Omental fat pad (tissue), 4 donors: ENCODE measurements around the gene MTCL1. TPM values are rescaled to one million over a fixed set of nuclear protein-coding genes. Genes with fewer than 3 reads are reported as not detected.

Experiments
- ATAC-seq: fragments of 150-250 bp; one replicate; pipeline ENCODE4 v1.9.1; 2016; ENCODE audit warnings: mild to moderate bottlenecking, moderate library complexity; ENCODE audit not compliant: low FRiP score
- DNase-seq: peaks from one replicate; pipeline ENCODE4 v3.0.0-alpha.2; 2019; ENCODE audit warnings: low spot score
- CTCF ChIP-seq, 3 donors: fragments of 450-650 bp; IDR thresholded peaks; one replicate each; pipeline ENCODE4 v1.5.1; 2016 to 2017; ENCODE audit warnings: antibody characterized with exemption in 3 of 3, mild to moderate bottlenecking in 3 of 3, moderate library complexity in 2 of 3
- total RNA-seq, 4 donors: library from RNA; depleted of rRNA; stranded (reverse); fragments of >200 nt; gene quantifications; one replicate each; pipeline ENCODE4 v1.1.0, GENCODE V29; 2016

The MTCL1 gene
- total RNA-seq, 4 donors from 2014 or later: 1.6 to 3.5 (median 2.0) TPM

DNA sequence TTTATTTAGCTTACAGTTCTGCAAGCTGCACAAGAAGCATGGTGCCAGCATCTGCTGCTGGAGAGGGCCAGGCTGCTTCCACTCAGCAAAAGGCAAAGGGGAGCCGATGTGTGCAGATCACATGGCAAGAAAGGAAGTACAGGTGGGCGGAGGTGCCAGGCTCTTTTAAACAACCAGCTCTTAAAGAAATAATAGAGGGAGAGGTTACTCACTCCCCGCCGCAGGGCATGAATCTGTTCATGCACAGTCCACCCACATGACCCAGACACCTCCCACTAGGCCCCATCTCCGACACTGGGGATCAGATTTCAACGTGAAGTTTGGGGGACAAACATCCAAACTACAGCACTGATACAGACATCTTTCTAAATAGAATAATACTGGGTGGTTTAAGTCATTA, 105.8 kb downstream of the MTCL1 start:
- no peak for DNase-seq
- no peak for TF ChIP-seq CTCF (IDR thresholded peaks at IDR 0.05)
- no peak for ATAC-seq

GRCh38 chr18:8812631-8813030, 107.3 kb downstream of the MTCL1 start:
- ATAC-seq: no peak
- TF ChIP-seq CTCF (IDR thresholded peaks at IDR 0.05): no peak
- DNase-seq: no peak

GRCh38 chr18:8813611-8814010, 108.3 kb downstream of the MTCL1 start:
- ATAC-seq (no peak), DNase-seq (no peak)
- TF ChIP-seq CTCF (IDR thresholded peaks at IDR 0.05): no peak

DNA sequence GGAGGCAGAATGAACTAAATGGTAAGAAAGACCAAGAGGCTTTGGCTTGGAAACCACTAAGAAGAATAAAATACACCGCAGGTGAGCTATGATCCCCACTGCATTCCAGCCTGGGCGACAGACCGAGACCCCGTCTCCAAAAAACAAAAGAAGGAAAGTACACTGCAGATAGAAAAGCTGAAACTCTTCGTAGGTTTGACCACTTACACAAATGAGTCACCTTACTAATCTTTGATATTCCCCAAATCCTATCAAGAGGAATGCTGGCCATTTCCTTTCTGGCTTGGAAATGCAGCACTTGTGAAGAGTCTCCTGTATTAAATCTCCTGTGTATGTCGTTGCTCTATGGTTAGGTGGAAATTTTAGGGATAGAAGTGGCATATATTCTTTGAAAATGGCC, 108.8 kb downstream of the MTCL1 start:
- no peak for ATAC-seq
- no peak for DNase-seq
- no peak for TF ChIP-seq CTCF (IDR thresholded peaks at IDR 0.05)

DNA sequence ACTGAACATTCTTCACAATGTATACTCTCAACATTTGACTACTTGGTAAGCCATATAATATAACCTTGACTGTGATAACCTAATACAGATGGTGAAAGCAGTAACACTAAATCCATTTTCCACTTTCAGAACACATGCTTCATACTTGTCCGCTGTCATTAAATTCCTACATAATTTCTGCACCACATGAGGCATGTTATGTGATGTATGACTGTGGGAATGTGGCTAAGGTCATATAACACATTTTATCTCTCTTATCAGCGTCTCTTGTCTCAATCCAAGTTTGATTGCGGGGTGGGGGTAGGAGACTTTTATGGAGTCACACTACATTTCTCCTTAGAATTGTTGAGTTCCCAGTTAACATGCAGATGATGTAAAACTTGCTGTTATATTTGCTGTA, 110.9 kb downstream of the MTCL1 start:
- ATAC-seq (no peak), DNase-seq (no peak)
- TF ChIP-seq CTCF (IDR thresholded peaks at IDR 0.05): no peak

DNA sequence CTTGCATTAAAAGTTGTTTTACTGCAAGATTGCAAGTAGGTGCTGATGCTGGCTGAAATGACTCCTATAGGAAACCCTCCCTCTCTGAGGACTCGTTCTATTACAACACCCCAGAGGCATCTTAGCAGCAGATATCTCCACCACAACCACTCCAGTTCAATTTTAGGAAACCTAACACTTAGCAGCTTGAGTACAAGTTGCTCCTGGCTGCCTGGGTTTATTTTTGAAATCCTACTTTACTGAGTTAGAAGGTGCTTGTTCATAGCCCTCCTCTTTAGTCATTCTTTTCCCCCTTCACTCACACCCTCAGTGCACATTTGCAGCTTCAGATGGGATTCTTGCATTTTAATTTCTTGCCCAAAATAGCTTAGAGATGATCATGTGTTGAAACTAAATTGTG, 111.5 kb downstream of the MTCL1 start:
- ATAC-seq: no peak
- TF ChIP-seq CTCF (IDR thresholded peaks at IDR 0.05): no peak
- no peak for DNase-seq

DNA sequence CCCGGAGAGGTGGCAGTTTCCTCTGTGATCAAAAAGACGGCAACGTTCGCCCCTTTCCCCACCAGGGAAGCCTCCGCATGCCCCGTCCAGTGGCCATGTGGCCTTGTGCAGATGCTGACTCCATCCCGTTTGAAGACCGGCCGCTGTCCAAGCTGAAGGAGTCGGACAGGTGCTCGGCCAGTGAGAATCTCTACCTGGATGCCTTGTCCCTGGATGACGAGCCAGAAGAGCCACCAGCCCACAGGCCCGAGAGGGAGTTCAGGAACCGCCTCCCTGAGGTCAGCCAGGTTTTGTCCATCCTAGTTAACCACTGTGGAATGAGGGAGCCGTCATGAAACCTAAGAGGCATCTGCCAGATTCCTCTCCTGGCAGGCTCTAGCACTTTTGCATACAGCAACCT, 113.6 kb downstream of the MTCL1 start:
- ATAC-seq: no peak
- no peak for DNase-seq
- no peak for TF ChIP-seq CTCF (IDR thresholded peaks at IDR 0.05)
